ENCODE measurements around the gene PDGFA.
"Not testable (repeated sequence)": the region's sequence is repeated elsewhere in the genome, so short reads cannot be mapped to it uniquely, and the experiment has no call there.

Gene PDGFA

DNA sequence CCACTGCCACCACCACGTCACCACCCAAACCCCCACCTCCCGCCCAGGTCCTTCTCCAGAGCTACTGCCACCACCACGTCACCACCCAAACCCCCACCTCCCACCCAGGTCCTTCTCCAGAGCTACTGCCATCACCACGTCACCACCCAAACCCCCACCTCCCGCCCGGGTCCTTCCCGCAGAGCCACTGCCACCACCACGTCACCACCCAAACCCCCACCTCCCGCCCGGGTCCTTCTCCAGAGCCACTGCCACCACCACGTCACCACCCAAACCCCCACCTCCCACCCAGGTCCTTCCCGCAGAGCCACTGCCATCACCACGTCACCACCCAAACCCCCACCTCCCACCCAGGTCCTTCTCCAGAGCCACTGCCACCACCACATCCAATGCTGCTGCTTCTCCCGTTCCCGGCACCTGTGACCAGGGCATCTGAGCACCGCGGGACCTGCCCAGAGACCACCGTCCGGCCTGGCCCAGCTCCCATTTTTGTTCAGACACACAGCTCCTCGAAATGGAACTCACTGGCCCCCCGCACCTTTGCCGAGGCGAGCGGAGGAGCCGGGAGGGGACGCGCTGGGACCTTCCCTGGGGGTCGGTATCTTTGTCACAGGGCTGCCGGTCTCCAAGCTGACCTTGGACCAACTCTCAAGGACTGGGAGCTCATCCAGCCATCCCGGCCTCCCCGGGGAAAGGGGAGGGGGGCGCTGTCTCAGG is 32.7 kb upstream of the PDGFA start:
- in situ Hi-C loops (cut with MboI; ENCODE audit: low sequenced_read_pairs), result not testable (repeated sequence)

DNA sequence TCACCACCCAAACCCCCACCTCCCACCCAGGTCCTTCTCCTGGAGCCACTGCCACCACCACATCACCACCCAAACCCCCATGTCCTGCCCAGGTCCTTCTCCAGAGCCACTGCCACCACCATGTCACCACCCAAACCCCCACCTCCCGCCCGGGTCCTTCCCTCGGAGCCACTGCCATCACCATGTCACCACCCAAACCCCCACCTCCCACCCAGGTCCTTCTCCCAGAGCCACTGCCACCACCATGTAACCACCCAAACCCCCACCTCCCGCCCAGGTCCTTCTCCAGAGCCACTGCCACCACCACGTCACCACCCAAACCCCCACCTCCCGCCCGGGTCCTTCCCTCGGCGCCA is 31.9 kb upstream of the PDGFA start:
- in situ Hi-C loops (cut with MboI; ENCODE audit: low sequenced_read_pairs), result not testable (repeated sequence)

DNA sequence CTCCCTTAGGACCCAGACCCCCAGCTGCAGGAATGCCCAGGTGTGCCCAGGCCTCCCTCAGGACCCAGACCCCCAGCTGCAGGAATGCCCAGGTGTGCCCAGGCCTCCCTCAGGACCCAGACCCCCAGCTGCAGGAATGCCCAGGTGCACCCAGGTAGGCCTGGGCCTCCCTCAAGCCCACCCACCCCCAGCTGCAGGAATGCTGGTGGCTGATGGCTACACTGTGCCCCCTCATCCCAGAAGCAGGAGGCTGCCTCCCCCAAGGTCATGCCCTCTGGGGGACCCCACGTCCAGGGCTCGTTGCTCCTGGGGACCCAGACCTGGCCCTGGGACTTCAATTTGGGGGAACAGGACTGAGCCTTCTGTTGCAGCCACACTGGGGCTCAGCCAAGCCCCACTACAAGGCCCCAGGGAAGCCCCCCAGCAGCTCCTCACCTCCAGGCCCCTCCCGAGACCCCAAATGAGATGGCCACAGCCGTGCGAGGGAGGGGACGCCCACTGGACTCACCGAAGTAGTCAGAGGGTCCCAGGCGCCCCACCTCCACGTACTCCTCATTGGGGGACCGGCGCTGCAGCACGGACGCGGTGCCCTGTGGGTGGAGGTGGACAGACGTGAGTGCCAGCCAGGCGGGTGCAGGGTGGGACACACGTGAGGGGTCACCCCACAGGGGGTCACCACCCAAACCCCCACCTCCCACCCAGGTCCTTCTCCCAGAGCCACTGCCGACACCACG is 31.4 kb upstream of the PDGFA start:
- in situ Hi-C loops (cut with MboI; ENCODE audit: low sequenced_read_pairs), result no loop called here

DNA sequence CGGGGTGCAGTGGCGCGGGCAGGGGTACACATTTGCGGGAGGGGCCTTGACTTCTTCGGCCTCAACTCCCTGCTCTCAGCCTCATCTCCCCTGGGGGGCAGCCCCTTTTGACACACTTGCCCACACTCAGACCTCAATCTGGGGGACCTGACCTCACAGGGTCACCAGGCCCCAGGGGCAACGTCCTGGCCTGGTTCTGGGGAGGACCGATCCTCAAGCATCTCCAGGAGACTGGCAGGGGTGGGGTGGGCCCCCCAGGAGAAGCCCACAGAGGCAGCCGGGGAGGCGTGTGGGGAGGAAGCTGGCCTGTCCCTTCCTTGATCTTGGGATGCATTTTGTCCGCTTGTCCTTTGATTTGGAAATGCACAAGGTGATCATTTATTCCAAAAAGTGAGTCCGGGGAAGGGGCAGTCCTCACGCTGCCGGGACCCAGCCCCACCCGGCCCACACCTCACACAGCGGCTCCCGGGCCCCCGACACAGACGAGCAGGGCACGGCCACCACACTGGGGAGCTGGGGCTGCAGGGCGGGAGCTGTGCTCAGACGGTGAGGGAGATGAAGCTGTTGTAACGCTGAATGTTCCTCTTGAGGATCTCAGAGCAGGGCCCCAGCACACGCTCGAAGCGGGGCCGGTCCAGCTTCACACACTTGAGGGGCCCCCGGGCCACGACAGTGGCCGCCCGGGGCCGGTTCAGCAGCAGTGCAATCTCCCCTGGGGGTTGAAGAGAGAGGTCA is 30.4 kb upstream of the PDGFA start:
- in situ Hi-C loops (cut with MboI; ENCODE audit: low sequenced_read_pairs), result no loop called here

DNA sequence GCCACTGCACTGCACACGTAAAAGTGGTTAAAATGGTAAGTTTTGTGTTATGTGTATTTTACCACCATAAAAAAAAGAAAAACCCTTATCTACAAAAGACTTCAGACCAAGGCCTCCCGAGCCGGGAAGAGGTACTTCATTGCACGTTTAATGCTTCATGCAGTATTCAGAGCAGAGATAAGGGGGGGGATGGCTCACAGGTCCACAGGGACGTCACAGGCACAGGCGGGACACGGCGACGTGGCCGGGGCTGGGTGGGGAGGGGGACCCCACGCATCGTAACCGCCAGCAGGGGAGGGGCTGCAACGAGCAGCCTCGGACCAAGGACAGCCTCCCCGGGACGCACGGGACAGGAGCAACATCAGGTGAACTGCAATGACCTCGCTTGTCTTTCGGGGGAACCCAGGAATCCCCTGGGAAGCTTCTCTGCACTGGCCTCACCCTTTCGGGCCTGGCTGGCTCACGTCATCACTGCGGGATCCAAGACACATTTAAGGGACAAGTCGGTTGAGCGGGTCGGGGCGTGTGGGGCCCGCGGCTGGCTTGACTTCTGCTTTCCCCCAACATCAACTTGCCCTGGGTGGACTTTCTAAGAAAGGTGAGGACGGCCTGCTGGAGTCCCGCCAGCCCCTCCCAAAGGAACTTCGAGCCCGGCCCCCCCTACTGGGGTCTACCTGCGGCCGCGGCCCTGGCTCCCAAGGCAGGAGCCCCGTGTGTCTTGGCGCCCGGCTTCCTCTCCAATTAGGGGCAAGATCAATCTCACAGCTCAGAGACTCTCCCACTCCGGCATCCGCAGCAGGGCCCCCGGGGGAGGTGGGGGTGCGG is 29.6 kb upstream of the PDGFA start:
- in situ Hi-C loops (cut with MboI; ENCODE audit: low sequenced_read_pairs), result no loop called here

DNA sequence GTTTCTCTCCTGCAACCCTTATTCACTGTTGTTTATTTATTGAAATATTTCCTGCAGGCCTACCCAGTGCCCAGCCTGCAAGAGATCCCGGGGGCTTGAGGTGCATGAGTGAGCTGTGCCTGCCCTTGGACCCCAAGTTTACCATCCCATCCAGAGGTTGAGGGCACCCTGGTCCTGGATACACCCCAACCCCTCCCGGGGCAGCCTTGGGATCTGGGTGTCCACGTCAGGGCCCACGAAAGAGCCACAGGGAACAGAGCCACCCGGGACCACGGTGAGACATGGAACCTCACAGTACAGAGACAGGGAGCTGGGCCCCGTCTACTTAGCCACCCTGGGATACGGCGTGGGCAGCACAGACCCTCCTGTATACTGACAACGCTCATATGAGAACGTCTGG is 28.8 kb upstream of the PDGFA start:
- in situ Hi-C loops (cut with MboI; ENCODE audit: low sequenced_read_pairs), result no loop called here

DNA sequence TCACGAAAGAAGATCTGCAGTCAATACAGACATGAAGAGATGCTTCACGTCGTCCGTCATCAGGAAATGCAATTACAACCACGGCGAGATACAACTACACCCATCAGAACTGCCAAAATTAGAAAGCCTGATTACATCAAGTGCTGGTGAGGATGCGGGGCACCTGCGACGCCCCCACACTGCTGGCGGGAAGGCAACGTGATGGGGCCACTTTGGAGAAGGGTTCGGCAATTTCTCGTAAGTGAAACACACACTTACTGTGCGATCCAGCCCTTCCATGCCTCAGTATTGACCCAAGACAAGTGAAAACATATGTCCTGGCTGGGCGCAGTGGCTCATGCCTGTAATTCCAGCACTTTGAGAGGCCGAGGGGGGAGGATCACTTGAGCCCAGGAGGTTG is 25.8 kb upstream of the PDGFA start:
- in situ Hi-C loops (cut with MboI; ENCODE audit: low sequenced_read_pairs), result no loop called here

DNA sequence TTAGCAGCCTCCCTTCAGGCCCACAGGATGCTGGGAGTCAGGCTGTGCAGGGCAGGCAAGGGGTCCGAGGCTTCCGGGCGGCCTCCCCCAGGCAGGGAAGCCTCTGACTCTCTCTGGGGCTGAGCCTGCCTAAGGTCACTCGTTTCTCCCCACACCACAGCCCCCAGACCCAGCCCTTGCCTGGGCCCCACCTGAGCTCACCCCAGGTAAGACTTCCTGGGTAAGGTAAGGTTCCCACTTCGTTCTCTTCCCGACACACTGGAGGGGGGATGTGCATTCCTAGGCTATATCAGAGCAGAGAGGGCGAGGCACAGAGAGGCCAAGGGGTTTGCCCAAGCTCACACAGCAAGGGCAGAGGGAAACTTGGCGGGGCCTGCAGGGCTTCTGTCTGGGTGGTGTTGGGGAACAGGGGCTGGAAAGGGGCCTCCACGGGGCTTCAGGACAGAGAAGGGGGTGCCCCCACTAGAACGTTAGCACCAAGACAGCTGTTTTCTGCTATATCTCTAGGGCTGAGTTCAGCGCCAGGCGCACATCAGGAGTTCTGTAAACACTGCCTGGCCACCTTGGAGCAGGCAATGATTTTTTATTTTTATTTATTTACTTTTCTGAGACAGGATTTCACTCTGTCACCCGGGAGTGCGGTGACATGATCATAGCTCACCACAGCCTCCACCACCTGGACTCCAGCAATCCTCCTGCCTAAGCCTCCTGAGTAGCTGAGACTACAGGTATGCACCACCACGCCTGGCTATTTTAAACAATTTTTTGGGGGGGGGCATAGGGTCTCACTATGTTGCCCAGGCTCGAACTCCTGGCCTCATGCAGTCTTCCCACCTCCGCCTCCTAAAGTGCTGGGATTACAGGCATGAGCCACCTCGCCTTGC is 24.9 kb upstream of the PDGFA start:
- in situ Hi-C loops (cut with MboI; ENCODE audit: low sequenced_read_pairs), result no loop called here

DNA sequence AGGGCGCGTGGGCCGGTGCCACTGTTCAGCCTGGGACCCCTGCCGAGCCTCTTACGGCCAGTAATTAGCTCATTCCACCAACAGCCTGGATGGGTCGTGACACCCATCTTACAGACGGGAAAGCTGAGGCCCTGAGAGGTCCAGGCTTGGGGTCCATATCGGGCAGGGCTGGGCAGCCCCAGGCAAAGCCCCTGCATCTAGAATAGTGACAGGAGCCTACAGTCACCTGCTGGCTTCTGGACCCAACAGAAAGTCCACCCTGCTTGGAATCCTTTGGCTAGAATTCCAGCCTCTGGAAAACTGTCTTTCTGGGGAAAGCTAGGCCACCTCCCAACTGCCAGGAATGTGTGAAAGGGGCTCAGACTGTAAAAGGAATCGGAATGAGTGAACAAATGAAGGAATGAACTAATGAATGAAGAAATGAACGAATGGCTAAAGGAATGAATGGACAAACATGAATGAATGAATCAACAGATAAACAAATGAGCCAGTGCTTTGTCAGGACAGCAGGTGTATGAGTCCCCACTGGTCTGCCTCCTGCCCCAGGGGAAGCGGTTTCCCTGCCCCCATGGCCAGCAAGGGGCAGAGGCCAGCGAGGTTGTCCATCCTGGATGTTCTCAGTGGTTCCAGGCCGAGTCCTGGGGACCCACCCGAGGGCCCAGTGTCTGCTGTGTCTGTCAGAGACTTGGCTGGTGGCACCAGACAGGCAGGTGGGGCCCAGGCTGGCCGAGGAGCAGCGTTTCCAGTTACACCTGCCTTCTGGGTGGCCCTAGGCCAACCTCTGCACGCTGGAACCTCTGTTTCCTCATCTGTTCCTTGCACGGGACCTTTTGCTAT is 24.1 kb upstream of the PDGFA start:
- in situ Hi-C loops (cut with MboI; ENCODE audit: low sequenced_read_pairs), result no loop called here

DNA sequence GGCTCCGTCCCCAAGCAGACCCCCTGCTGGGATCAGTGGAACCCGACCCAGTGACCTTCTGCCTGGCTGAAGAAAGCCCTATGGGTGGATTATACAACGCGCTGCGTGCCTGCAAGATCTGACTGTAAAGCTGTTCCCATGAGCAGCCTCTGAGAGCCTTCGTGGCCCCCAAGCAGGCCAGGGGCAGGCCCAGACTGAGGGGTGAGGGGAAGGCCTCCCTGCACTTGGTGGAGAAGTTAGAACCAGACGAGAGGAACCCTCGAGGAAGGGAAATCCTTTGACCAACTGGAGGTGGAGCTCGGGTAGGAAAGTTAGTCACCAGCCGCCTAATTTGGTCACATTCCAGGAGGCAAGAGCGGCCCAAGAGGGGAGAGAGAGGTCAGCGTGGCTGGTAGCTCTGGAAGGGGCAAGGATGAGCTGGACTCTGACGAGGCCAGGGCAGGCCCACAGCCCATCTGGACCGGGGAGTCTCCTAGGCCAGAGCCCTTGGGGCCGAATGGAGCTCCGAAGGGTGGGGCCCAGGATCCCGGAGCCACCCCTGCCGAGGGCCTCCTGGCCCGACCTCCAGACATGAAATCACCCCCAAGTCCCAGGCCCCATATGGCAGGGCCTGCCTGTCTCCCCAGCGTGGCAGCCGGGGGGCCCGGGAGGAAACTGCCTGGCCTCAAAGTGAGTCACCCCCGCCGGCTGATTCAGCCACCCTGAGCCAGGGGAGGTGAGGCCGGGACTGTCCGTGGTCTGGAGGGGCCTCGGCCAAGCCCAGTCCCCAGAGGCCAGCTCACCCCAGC is 23.3 kb upstream of the PDGFA start:
- in situ Hi-C loops (cut with MboI; ENCODE audit: low sequenced_read_pairs), result no loop called here

DNA sequence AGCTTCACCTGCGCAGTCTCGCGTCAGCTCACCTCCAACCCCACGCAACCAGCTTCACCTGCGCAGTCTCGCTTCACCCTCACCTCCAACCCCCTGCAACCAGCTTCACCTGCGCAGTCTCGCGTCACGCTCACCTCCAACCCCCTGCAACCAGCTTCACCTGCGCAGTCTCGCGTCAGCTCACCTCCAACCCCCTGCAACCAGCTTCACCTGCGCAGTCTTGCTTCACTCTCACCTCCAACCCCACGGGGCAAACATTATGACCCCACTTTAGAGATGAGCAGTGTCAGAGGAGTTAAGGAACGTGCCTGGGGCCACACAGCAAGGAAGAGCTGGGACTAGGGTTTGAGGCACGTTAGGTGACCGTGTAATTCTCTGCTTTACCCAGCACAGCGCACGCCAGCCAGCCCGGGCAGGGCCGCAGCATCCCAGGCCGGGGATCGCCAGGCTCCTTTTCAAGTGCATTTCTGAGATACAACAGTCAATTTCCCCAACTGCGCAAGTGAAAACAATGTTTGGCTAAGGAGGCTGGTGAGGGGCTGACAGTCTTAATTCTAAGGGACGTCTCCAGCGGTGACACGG is 22.6 kb upstream of the PDGFA start:
- in situ Hi-C loops (cut with MboI; ENCODE audit: low sequenced_read_pairs), result no loop called here

DNA sequence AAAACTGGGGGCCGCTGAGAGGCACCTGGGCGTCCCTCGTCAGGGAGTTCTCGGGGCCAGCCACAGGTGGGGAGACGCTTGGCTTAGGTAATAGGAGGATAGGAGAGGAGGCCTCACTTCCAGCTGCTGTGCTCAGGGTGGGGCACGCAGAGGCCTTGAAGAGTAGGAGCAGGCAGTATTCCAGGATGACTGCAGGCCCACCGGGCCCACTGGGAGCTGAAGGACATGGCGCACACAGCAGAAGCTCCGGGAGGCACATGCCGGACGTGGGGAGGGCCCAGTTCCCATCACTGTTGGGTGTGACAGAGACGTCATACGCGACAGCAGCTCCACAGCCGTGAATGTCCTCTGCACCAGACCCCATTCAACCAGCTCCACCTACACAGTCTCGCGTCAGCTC is 22.0 kb upstream of the PDGFA start:
- in situ Hi-C loops (cut with MboI; ENCODE audit: low sequenced_read_pairs), result no loop called here

DNA sequence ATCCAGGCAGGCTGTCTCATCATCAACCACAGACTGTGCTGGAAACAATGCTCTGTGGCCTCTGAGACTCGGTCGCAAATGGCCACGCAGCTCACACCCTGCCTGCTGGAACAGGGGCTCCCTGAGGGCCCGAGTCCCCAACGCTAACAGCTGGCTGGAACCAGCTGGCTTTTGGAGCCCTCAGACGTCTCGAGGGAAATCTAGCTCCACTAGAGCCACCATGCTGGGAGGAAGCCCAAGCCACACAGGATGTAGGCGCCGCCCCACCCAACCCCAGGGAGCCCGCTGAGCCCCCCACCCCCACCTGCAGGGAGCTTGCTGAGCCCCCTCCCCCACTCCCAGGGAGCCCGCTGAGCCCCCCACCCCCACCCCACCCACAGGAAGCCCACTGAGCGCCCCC is 21.4 kb upstream of the PDGFA start:
- in situ Hi-C loops (cut with MboI; ENCODE audit: low sequenced_read_pairs), result no loop called here

DNA sequence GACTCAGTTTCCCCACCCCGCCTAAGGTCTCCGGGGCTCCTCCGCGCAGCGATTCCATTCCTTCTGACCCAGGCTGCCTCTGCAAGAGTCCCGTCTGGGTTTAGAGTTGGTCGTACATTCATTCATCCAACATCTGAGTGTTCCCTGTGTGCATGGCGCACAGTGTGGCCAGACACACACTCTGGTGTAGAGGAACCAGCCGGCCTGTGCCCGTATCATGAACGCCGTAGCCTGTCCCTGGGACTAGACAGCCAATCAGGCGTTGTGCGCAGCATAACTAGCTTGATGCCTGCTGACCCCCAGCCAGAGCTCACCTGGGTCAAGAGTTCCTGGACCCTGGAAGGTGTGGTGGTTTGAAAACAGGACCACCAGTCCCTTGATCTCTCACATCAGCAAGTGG is 20.9 kb upstream of the PDGFA start:
- in situ Hi-C loops (cut with MboI; ENCODE audit: low sequenced_read_pairs), result no loop called here

DNA sequence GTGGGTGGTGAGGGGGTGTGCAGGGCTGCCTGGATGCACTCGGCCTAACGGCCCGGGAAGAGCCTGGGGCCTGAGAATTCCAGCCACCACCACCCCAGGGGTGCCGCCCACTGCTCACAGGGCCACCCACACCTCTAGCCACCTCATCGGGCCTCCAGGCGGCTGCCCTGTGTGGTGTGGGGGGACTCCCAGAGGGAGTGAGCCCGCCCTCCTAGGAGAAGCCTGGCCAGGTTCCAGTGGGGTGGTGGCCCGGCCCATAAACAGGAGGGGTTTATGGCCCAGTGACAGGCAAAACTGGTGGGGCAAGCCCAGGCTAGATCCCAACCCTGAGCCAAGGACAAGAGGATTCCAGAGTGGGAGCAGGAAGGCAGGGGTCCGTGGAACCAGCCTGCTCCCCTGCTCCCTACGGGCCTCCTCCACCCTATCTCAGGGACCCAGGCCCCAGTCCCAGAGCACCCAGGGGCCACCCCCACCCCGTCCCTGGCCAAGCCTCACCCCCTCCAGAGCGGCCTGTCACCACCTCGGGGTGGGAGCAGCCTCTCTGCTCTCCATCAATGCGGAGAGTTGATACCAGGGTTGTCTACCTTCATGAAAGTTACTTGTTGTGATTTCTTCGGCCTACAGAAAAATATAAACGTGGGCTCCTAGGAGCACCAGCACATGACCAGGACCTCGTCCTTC is 20.2 kb upstream of the PDGFA start:
- in situ Hi-C loops (cut with MboI; ENCODE audit: low sequenced_read_pairs), result no loop called here

DNA sequence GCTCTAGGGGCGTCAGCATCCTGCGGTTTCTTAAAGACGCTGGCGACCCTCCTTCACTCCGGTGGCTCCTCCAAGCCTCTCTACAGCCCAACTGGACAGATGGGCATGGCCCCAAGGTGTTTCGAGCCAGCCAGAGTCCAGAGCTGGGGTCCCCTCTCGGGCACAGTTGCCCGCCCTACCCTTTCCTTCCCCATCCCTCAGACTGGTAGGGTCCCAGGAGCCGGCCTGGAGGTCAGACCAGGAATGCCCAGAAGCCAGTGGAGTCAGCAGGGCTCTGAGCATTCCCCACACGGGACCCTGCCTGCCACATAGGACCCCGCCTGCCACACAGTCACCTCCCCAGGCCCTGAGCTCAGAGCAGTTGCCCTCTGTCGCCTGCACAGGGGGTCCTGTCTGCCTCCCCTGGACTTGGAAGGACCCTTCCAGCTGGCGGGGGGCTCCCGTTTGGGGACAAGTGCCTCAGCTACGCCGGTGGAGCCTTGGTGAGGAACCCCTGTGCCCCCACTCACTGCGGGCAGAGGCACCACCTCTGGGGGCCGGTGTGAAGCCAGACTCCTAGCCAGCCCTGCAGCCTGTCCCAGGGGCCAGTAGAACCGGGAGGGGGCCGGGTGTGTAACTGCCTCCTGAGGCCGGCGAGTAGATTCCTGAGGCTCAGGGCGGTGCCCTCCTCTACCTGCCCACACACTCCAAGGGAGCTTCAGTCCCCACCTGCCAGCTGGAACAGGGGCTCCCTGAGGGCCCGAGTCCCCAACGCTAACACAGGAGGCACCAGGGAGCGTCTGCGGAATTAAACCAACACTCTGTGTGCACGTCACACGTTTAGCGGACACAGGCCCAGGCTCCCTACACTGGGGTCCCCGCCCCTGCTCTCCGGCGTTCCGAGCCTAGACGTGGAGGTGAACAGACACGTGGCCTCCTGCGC is 19.4 kb upstream of the PDGFA start:
- in situ Hi-C loops (cut with MboI; ENCODE audit: low sequenced_read_pairs), result no loop called here
